Measurements from ENCODE around the gene C15orf61.

C15orf61 gene

DNA sequence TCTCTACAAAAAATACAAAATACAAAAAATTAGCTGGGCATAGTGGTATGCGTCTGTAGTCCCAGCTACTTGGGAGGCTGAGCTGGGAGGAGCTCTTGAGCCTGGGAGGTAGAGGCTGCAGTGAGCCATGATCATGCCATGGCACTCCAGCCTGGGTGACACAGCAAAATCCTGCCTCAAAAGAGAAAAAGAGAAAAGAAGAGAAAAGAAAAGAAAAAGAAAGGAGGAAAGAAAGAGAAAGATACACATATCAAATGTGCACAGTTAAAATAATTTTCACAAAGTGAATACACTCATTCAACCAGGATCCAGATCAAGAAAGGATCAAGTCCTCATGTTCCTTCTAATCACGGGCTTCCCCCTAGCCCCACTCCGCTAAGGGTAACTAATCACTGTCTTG lies 5.8 kb upstream of the C15orf61 start:
- no peak for DNase-seq

DNA sequence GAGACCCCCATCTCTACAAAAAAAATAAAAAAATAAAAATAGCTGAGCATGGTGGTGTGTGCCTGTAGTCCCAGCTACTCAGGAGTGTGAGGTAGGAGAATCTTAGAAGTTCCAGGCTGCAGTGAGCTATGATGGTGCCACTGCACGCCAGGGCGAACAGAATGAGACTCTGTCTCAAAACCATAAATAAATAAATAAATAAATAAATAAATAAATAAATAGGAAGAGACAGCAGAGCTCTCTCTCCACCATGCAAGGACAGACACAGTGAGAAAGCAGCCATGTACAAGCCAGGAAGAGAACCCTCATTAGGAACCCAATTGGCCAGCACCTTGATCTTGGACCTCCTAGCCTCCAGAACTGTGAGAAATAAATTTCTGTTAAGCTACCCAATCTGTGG lies 5.4 kb upstream of the C15orf61 start:
- no peak for DNase-seq

- DNase-seq = no peak
Measured at GRCh38 chr15:67520321-67521028, 456 bp upstream of the C15orf61 start.

GRCh38 chr15:67521783-67522568 lies 1.0 kb downstream of the C15orf61 start:
- no peak for DNase-seq

DNA sequence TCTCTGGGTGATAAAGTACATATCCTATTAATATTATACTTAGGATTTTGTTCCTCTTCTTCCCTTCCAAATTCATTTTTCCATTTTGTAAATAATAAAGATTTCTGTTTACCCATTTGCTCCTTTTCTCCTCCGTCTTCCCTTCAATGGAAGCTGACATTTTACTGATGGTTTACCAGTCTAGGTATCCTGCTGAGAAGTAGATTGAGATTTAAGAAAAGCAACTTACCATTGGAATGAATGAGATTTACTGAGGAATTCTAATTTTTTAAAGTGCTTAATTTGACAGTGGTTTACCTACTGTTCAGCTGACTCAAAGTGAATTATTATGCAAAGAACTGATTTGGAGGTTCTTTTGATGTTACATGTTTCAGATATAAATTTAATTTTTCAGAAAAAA lies 2.4 kb downstream of the C15orf61 start:
- no peak for DNase-seq

DNA sequence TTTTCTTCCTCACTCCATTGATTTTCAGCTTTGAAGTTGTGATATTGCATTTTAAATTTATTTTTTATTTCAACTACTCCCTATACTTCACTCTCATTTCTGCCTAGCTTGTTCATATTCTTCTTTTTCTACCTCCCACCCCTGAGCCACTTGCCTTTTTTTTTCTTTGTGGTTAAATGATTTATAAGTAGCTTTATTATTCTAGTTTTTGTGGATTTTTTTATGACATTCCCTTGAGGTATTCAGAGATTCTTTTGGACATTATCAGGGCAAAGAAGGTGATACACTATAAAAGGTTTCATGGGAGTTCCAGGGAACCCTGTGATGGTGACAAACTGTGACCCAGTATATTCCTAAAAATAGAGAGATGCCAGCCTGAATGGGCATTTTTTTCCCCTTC lies 3.3 kb downstream of the C15orf61 start:
- DNase-seq = no peak

- DNase-seq = no peak
Measured at GRCh38 chr15:67528513-67528912, 7.6 kb downstream of the C15orf61 start.

- no peak for DNase-seq
Measured at GRCh38 chr15:67531379-67531914, 10.5 kb downstream of the C15orf61 start.

DNA sequence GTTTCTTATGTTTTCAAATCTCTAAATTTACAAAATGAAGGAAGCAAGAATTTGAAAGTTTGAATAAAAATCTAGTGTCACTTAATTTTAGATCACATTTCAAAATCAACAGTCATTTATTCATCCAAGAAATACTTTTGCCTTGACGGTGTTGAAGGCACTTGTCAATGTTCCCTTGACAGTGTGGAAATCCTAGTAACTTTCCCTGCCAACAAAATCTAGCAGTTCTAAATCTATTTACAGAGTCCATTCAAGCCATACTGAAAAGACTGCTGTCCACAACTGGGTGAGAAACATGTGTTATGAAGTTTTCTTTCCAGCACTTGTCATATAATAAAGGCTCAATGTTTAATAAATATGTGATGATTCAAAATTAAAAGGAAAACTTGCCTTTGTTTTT lies 12.9 kb downstream of the C15orf61 start:
- DNase-seq = no peak

DNA sequence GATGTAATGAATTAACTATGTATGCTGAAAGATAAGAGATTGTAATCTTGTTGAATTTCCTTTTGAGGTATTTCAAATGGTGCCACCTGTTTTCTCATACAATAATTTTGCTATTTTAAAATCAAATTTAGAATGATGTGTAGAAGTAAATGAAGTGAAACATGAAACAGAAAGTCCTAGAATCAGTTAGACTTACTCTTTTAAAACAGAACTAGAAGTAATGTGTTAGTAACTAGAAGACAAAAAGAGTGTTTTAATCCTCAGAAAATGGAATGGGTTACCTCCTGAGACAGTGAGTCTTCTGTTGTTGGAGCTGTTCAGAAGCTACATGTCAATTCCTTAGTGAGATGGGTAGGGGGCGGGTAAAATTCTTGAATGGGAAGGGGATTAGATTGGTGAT lies 13.4 kb downstream of the C15orf61 start:
- no peak for DNase-seq

DNA sequence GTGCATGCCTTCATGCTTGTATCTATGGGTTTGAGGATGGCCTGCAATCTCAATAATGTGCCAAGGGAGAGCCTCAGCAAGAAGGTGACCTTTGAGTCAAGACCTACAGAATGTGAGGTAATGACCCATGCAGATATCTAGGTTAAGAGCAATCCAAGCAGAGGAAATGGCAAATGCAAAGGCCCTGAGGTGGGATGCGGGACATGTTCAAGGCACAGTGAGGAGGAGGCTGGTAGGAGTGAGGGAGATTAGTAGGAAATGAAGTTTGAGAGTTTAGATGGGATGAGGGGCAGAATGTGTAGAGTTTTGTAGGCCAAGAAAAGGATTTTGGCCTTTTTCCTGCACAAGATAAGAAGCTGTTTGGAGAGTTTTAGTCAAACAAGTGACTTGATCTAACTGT lies 16.8 kb downstream of the C15orf61 start:
- no peak for DNase-seq

DNA sequence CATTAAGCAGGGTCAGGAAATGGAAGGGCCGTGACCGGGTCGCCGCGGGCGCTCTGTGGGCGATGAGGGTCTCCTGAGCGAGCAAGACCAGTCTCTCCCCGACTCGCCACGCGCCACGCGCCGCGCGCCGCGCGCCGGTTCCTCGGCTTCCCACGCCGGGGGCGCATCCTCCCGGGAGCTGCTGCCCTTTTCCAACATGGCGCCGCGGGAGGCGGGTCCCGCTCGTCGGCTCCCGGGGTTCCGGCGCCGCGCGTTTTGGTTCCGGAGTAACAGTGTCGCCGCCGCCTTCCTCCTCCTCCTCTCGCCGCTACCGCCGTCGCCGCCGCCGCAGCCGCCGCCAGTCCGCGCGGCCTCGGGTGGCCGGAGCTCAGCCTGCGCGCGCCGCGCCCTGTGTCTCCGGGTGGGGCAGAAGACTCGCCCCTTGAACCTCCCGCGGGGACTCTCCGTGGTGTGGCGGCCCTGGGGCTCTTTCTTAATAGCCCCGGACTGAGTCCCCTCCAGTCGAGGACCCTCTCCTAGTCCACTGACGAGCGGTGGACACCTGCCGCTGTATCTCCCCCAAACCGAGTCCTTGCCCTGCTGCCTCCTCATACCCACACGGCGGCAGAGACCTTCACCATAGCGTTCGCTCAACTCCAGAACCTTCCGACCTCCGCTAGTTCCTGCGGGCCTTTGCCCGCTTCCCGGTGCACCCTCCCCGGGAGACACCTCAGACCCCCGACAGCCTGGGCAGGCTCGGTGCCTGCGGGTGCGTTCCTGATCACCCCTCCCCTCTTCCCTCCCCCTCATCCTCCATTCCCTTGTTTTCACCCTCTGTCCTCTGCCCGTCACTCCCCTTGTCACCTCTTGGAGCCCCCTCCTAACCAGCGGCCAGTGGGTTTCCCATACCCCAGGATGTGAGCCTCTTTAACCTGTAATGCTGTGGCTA lies 21.8 kb downstream of the C15orf61 start, which contains the start of gene MAP2K5:
TSS of gene MAP2K5 (plus strand) at position 284 of the 928 bp plus-strand sequence. CDS start at position 917, 633 bp downstream.
- DNase-seq = peak; percentile 88

- no peak for DNase-seq
Measured at GRCh38 chr15:67543348-67543718, 22.4 kb downstream of the C15orf61 start.

DNA sequence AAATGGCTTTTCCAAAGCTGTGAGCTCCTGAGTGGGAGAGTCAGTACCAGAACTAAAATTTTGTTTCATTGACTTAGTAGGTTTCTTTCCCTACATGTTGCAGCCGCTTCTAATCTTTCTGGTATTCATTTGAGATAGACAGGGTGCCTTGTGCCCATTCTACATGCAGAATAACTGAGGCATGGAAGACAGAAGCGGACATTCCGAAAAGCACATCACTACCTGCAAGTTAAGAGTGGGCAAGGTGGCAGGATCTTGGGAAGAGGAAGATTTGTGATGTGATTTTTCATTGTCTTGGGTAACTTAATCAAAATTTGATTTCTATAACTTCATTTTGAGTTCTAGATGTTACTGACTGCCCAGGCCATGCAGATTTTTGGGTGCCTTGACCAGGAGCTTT lies 23.5 kb downstream of the C15orf61 start:
- no peak for DNase-seq

- no peak for DNase-seq
Measured at GRCh38 chr15:67545864-67546263, 24.9 kb downstream of the C15orf61 start.

GRCh38 chr15:67547064-67547463 lies 26.1 kb downstream of the C15orf61 start:
- DNase-seq = no peak

DNA sequence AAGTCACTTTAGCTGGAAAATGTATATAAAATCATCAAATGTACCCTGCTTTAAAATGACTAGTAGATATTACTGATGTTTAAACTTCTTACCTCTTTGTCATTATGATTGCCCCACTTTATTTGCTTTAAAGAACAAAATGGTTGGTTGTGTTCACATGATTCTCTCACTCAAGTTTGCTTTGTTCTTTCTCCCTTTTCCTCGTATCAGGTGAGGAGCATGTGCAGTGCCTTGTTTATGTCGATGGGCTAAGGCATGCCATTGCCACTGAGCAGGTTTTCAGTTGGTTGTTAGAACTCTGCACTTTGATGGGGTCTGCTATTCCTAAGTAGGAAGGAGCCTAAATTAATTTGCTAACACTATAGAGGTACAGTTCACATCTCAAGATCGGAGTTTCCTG lies 26.9 kb downstream of the C15orf61 start:
- no peak for DNase-seq

- no peak for DNase-seq
Measured at GRCh38 chr15:67548236-67548852, 27.4 kb downstream of the C15orf61 start.

DNA sequence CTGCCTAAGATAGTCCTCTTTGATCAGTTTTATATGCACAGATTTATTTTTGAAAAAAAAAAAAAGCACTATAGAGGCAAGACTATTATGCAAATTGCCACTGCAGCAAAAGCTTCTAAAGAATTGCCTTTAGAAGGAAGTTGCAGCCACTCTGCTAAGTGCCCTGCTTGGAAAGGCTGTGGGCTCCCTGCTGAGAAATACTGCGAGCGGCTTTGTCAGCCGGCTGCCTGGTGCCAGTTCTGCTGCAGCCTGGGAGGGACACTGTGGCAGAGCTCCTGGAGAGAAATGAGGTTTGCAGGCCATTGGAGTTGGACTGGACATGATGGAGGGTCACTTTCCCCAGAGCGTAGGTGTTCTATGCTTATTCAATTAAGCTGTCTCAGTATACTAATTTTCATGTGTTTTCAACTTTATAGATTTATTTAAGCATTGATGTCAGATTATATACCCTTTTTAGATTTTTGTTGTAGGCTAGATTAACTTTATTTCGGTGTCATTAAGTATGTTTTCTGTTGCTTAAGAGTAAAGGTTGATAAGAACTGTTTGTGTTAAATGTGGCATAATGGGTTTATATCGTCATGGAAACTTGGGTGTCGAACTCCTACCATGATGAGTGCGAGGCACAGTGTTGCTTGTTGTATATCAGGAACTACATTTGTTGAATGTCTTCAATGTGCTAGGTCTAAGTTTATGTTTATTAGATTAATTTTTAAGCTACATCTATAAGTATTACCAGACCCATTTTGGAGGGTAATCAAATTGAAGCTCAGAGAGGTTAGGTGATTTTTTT lies 28.1 kb downstream of the C15orf61 start:
- no peak for DNase-seq

- DNase-seq = no peak
Measured at GRCh38 chr15:67549736-67550135, 28.8 kb downstream of the C15orf61 start.

GRCh38 chr15:67550522-67550921 lies 29.6 kb downstream of the C15orf61 start:
- no peak for DNase-seq
